Lower lobe of right lung (tissue), 2 donors: Measurements from ENCODE around the gene DNAH17. TPM values are rescaled to one million over a fixed set of nuclear protein-coding genes. Genes with fewer than 3 reads are reported as not detected.

Experiments used
- ATAC-seq, 2 donors: fragments of 200-7000 bp; cut with Tn5 transposase; one replicate each; pipeline ENCODE4 v1.9.1; 2020 to 2022; ENCODE audit warnings: mild to moderate bottlenecking in 2 of 2, moderate library complexity in 2 of 2
- DNase-seq: peaks from one replicate; pipeline ENCODE4 v3.0.0-alpha.2; 2020
- H3K27ac ChIP-seq: fragments of 200-600 bp; one replicate; pipeline ENCODE4 v1.8.0; 2022
- H3K27me3 ChIP-seq: fragments of 200-600 bp; one replicate; pipeline ENCODE4 v1.8.0; 2022; ENCODE audit warnings: low read depth
- H3K36me3 ChIP-seq: fragments of 200-600 bp; one replicate; pipeline ENCODE4 v1.8.0; 2022; ENCODE audit warnings: mild to moderate bottlenecking
- H3K4me1 ChIP-seq: fragments of 200-600 bp; one replicate; pipeline ENCODE4 v1.8.0; 2022
- H3K4me3 ChIP-seq: fragments of 200-600 bp; one replicate; pipeline ENCODE4 v1.8.0; 2022; ENCODE audit warnings: mild to moderate bottlenecking
- H3K9me3 ChIP-seq: fragments of 200-600 bp; one replicate; pipeline ENCODE4 v1.8.0; 2022
- intact Hi-C: fragments of 100-400 bp; cut with DNase I; formaldehyde crosslinking; loops from one replicate; pipeline ENCODE4 v1.11.0; 2022
- total RNA-seq: library from RNA; stranded (reverse); fragmentation: NEBNext Ultra II Directional; extraction: Animal tissue kit (Norgen Biotek cat#: 25700); gene quantifications from one replicate; pipeline ENCODE4 v1.2.1, GENCODE V29; 2021
- TF ChIP-seq, protein P1 (sequence below): fragments of 200-600 bp; IDR thresholded peaks from one replicate; pipeline ENCODE4 v1.8.0; 2022; ENCODE audit warnings: antibody characterized with exemption, mild to moderate bottlenecking
- donor health status: DM: no; HTN: yes; CAD: no; lungs with severe emphysema.

DNAH17 gene
- total RNA-seq, 1 donor from 2014 or later: 2.8 TPM

DNA sequence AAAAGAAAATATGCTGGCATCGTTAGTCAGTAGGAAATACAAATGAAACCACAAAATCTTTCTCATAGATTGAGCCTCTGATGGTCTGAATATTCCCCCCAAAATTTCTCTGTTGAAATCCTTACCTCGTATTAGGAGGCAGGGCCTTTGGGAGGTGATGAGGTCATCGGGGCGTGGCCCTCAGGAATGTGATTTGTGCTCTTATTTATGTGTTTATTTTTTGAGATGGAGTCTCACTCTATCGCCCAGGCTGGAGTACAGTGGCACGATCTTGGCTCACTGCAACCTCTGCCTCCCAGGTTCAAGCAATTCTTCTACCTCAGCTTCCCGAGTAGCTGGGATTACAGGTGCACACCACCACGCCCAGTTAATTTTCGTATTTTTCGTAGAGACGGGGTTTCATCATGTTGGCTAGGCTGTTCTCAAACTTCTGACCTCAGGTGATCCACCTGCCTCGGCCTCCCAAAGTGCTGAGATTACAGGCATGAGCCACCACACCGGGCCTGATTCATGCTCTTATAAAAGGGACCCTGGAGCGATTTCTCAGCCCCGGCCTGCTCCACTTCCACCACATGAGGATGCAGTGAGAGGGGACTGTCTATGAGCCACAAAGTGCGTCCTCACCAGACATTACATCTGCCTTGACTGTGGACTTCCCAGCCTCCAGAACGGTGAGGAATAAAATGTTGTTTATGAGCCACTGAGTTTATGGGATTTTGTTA lies 53.1 kb downstream of the DNAH17 start:
- Histone ChIP-seq H3K4me3 (no peak overlapping the region), H3K36me3 (no peaks in the 10 kb centered on the region), H3K27me3 (no peaks in the 10 kb centered on the region), H3K27ac (no peak overlapping the region), H3K9me3 (no peaks in the 10 kb centered on the region), H3K4me1 (no peaks in the 10 kb centered on the region)
- no peak for DNase-seq
- TF ChIP-seq, protein P1, sequence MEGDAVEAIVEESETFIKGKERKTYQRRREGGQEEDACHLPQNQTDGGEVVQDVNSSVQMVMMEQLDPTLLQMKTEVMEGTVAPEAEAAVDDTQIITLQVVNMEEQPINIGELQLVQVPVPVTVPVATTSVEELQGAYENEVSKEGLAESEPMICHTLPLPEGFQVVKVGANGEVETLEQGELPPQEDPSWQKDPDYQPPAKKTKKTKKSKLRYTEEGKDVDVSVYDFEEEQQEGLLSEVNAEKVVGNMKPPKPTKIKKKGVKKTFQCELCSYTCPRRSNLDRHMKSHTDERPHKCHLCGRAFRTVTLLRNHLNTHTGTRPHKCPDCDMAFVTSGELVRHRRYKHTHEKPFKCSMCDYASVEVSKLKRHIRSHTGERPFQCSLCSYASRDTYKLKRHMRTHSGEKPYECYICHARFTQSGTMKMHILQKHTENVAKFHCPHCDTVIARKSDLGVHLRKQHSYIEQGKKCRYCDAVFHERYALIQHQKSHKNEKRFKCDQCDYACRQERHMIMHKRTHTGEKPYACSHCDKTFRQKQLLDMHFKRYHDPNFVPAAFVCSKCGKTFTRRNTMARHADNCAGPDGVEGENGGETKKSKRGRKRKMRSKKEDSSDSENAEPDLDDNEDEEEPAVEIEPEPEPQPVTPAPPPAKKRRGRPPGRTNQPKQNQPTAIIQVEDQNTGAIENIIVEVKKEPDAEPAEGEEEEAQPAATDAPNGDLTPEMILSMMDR: no peak
- ATAC-seq: no peak
- intact Hi-C loops: no loop called here

DNA sequence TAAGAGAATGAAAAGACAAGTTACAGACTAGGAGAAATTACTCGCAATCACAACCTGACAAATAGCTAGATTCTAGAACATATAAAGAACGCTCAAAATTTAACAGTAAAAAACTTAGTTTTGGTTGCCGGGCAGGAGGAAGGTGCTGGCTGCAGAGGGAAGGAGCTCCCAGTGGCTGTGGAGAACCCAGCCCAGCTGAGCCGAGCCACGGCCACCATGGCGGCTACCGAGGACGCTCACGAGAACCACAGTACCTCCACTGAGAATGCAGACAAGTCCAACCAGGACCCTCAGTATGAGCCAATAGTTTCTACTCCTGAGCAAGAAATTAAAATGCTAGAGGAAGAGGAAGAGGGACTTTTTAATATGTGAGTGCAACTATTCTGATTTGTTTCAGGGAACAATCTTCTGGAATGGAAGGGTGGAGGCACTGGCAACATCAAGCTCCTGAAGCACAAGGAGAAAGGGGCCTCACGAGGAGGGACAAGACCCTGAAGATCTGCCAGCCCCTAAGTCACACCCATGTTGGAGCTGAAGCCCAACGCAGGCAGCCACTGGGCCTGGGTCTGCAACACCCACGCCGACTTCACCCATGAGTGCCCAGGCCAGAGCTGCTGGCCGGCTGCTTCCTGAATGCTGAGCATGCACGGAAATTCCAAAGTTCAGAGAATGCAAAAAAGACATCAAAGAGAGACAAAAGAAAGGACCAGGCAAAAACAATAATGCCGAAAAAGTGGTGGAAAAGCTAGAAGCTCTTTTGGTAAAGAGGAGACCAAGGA lies 55.0 kb downstream of the DNAH17 start:
- ATAC-seq: no peak

DNA sequence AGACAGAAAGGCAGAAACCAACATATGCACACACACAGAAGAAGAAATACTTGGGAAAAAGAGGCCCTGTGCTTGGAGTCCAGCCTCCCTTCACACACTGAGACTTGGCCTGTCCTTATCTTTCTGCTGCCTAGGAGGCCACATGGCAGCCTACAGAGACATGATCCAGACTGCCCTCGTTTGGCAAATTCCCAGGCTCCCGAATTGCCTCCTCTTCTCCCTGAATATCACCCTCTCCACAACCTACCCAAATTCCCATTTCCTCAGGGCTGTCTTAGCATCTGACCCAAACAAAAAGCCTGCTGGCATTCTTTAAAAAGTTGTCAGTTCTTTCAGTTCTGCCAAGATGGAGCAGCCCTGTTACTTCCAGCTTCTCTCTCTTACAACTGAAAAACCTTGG lies 59.8 kb downstream of the DNAH17 start:
- Histone ChIP-seq H3K36me3 (no peaks in the 10 kb centered on the region), H3K27me3 (no peaks in the 10 kb centered on the region), H3K4me1 (no peaks in the 10 kb centered on the region), H3K27ac (no peak overlapping the region), H3K4me3 (no peak overlapping the region), H3K9me3 (no peaks in the 10 kb centered on the region)
- intact Hi-C loops: no loop called here
- TF ChIP-seq, protein P1: no peak
- no peak for DNase-seq
- peak in 1 of 2 donors; percentile 25 for ATAC-seq

More for the DNA sequence above, 55.0 kb downstream of the DNAH17 start:
- TF ChIP-seq, protein P1: no peak
- Histone ChIP-seq H3K27ac (no peak overlapping the region), H3K27me3 (no peaks in the 10 kb centered on the region), H3K4me3 (no peak overlapping the region), H3K4me1 (no peaks in the 10 kb centered on the region), H3K36me3 (no peaks in the 10 kb centered on the region), H3K9me3 (no peaks in the 10 kb centered on the region)
- intact Hi-C loops: no loop called here
- no peak for DNase-seq

DNA sequence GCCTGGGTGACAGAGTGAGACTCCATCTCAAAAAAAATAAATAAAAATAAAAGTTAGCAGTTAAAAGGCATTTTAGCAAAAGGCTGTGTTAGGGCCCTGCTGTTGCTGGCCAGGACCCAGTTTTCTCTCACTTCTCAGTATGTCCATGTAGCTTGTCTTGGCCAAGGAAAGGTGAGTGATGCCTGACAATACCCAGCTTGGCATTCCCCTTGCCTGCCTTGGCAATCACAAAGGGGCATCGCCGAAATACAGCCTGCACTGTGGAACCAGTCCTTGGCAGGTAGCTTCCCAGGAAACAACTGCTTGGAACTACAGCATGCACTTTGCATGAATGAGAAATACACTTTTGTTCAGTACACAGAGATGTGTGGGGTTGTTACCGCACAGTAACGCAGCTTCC lies 61.7 kb downstream of the DNAH17 start:
- intact Hi-C loops: no loop called here
- Histone ChIP-seq H3K9me3 (no peaks in the 10 kb centered on the region), H3K4me3 (no peak overlapping the region), H3K27me3 (no peaks in the 10 kb centered on the region), H3K36me3 (no peaks in the 10 kb centered on the region), H3K4me1 (no peaks in the 10 kb centered on the region), H3K27ac (no peak overlapping the region)
- no peak for DNase-seq
- TF ChIP-seq, protein P1: no peak
- no peak for ATAC-seq

DNA sequence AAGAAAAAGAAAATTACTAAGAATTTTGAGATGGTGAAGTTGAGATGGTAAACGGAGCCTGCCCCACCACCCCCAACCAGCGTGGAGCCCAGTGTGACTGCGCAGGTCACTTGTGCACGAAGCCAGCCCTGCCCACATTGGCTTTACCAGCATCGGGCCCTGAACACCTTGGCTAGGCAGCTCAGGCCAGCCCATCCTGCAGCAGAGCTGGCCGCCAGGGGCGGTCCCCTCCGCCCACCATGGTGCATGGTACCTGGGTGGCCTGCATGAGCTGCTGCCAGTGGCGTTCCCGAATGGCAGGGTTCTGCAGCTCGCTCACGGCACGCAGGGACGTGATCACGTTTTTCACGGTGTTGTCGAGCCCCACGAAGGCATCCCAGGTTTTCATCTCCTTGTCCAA lies 62.7 kb downstream of the DNAH17 start:
- Histone ChIP-seq H3K27me3 (no peaks in the 10 kb centered on the region), H3K27ac (no peak overlapping the region), H3K4me1 (no peaks in the 10 kb centered on the region), H3K36me3 (no peaks in the 10 kb centered on the region), H3K4me3 (no peak overlapping the region), H3K9me3 (no peaks in the 10 kb centered on the region)
- no peak for ATAC-seq
- no peak for DNase-seq
- intact Hi-C loops: no loop called here
- TF ChIP-seq, protein P1: no peak
